ENCODE data around the gene MAP3K4.

The MAP3K4 gene

GRCh38 chr6:161132384-161132783 lies 140.8 kb downstream of the MAP3K4 start:
- no peak for DNase-seq (ENCODE audit: low read depth)
- no peak for TF ChIP-seq CTCF (IDR thresholded peaks at IDR 0.05; ENCODE audit: insufficient read depth, low read depth, low read length, missing control alignments)
- H3K4me3 ChIP-seq (ENCODE audit: low read depth, low read length), result no peak overlapping the region

GRCh38 chr6:161133963-161134362 lies 142.4 kb downstream of the MAP3K4 start:
- no peak for DNase-seq (ENCODE audit: low read depth)
- TF ChIP-seq CTCF (IDR thresholded peaks at IDR 0.05; ENCODE audit: insufficient read depth, low read depth, low read length, missing control alignments), result no peak
- H3K4me3 ChIP-seq (ENCODE audit: low read depth, low read length), result no peak overlapping the region

GRCh38 chr6:161134550-161135298 lies 143.2 kb downstream of the MAP3K4 start:
- no peak overlapping the region for H3K4me3 ChIP-seq (ENCODE audit: low read depth, low read length)
- no peak for TF ChIP-seq CTCF (IDR thresholded peaks at IDR 0.05; ENCODE audit: insufficient read depth, low read depth, low read length, missing control alignments)
- no peak for DNase-seq (ENCODE audit: low read depth)

- no peak overlapping the region for H3K4me3 ChIP-seq (ENCODE audit: low read depth, low read length)
- peak; percentile 17 for DNase-seq (ENCODE audit: low read depth)
- no peak for TF ChIP-seq CTCF (IDR thresholded peaks at IDR 0.05; ENCODE audit: insufficient read depth, low read depth, low read length, missing control alignments)
Measured at GRCh38 chr6:161135695-161136591, 144.4 kb downstream of the MAP3K4 start.

- no peak overlapping the region for H3K4me3 ChIP-seq (ENCODE audit: low read depth, low read length)
- no peak for DNase-seq (ENCODE audit: low read depth)
- no peak for TF ChIP-seq CTCF (IDR thresholded peaks at IDR 0.05; ENCODE audit: insufficient read depth, low read depth, low read length, missing control alignments)
Measured at GRCh38 chr6:161136655-161137054, 145.1 kb downstream of the MAP3K4 start.

- H3K4me3 ChIP-seq (ENCODE audit: low read depth, low read length), result no peak overlapping the region
- no peak for DNase-seq (ENCODE audit: low read depth)
- TF ChIP-seq CTCF (IDR thresholded peaks at IDR 0.05; ENCODE audit: insufficient read depth, low read depth, low read length, missing control alignments), result no peak
Measured at GRCh38 chr6:161137320-161137719, 145.8 kb downstream of the MAP3K4 start.

Data from GM12865 (cell line).